K562 (cell line): Measurements from ENCODE around the gene PAX5. TPM values are rescaled to one million over a fixed set of nuclear protein-coding genes. Genes with fewer than 3 reads are reported as not detected.

Source experiments
- ATAC-seq: fragments of 200-7000 bp; cut with Tn5 transposase; 3 replicates; pipeline ENCODE4 v1.9.1; 2020; ENCODE audit warnings: moderate library complexity
- BruUV-seq: library from RNA; stranded (reverse); fragments of 400-500 nt; replicated peaks from 2 replicates; lab custom pipeline; 2021; lab: Mats Ljungman, UMichigan
- CTCF ChIA-PET: fragments of 300-600 bp; formaldehyde crosslinking; extraction: SDS; loops from one replicate; lab custom pipeline; 2021; ENCODE audit warnings: low intra/inter-chr PET ratio; lab: Yijun Ruan, JAX
- POLR2A ChIA-PET: fragments of 300-600, 350-650 bp; sonication (Branson Sonifier 250); formaldehyde crosslinking; extraction: SDS; loops from one replicate; lab custom pipeline; 2021; ENCODE audit warnings: antibody characterized with exemption, inconsistent platforms; lab: Yijun Ruan, JAX
- DNase-seq, 4 experiments: peaks; one replicate each; pipeline versions ENCODE4 v3.0.0 to v3.0.0-alpha.2; 2011 to 2018; ENCODE audit warnings: low spot score in 3 of 4, mixed read lengths in 3 of 4; ENCODE audit errors: extremely low read depth in 1 of 4
- FAIRE-seq: peaks from 2 replicates; lab custom pipeline; 2011; peaks lifted over from hg19 to GRCh38; lab: Jason Lieb, UNC
- H2AFZ ChIP-seq: 2 replicates; pipeline ENCODE4 v1.6.0; 2011; ENCODE audit warnings: low read depth, low read length, control low read depth, inconsistent platforms
- H3K27ac ChIP-seq: fragments of 200-600 bp; 3 replicates; pipeline ENCODE4 v1.8.0; 2011; ENCODE audit warnings: low read depth, mild to moderate bottlenecking, control low read depth, inconsistent platforms, low read length, moderate library complexity, mixed read lengths; ENCODE audit errors: extremely low read depth
- H3K27me3 ChIP-seq, 2 experiments: fragments of 300-600 bp in 1 of 2; 2 replicates in 1 of 2; 3 replicates in 1 of 2; pipeline versions ENCODE4 v1.6.0 to v1.8.0; 2011; ENCODE audit warnings: inconsistent platforms in 2 of 2, low read length in 2 of 2, mild to moderate bottlenecking in 1 of 2, mixed read lengths in 1 of 2, moderate library complexity in 1 of 2; ENCODE audit not compliant: control insufficient read depth in 2 of 2, insufficient read depth in 2 of 2
- H3K36me3 ChIP-seq: fragments of 300-600 bp; 3 replicates; pipeline ENCODE4 v1.8.0; 2011; ENCODE audit warnings: mild to moderate bottlenecking, low read length, inconsistent platforms; ENCODE audit not compliant: control insufficient read depth, insufficient read depth
- H3K4me1 ChIP-seq, 2 experiments: fragments of 200-600 bp in 1 of 2; replicated peaks in 1 of 2; 2 replicates in 1 of 2; 3 replicates in 1 of 2; pipeline versions ENCODE4 v1.5.1 to v1.8.0; 2011; ENCODE audit warnings: inconsistent platforms in 2 of 2, low read length in 2 of 2, mild to moderate bottlenecking in 1 of 2, mixed read lengths in 1 of 2, moderate library complexity in 1 of 2; ENCODE audit not compliant: control insufficient read depth in 2 of 2, insufficient read depth in 2 of 2
- H3K4me2 ChIP-seq: 2 replicates; pipeline ENCODE4 v1.6.1; 2011; ENCODE audit warnings: low read length, control low read depth, inconsistent platforms, mixed read lengths; ENCODE audit not compliant: insufficient read depth
- H3K4me3 ChIP-seq: fragments of 200-600 bp; sonication (generic), shearing (Covaris generic); 2 replicates; pipeline ENCODE4 v1.5.1; 2016; ENCODE audit warnings: control low read depth, inconsistent platforms
- H3K79me2 ChIP-seq: fragments of 200-600 bp; 3 replicates; pipeline ENCODE4 v1.8.0; 2011; ENCODE audit warnings: low read length, inconsistent platforms; ENCODE audit not compliant: control insufficient read depth, insufficient read depth
- H3K9ac ChIP-seq, 2 experiments: 2 replicates each; pipeline versions ENCODE4 v1.6.0 to v1.6.1; 2011; ENCODE audit warnings: low read depth in 2 of 2, low read length in 2 of 2, control low read depth in 1 of 2, inconsistent platforms in 1 of 2, mild to moderate bottlenecking in 1 of 2, mixed read lengths in 1 of 2; ENCODE audit not compliant: insufficient read depth in 1 of 2
- H3K9me1 ChIP-seq: one replicate; pipeline ENCODE4 v1.6.0; 2011; ENCODE audit warnings: inconsistent platforms, mild to moderate bottlenecking, low read length, moderate library complexity; ENCODE audit not compliant: control insufficient read depth, insufficient read depth
- H3K9me3 ChIP-seq: replicated peaks from 2 replicates; pipeline ENCODE4 v1.5.1; 2011; ENCODE audit warnings: low read depth, low read length, inconsistent platforms; ENCODE audit not compliant: control insufficient read depth, insufficient read depth
- H4K20me1 ChIP-seq: replicated peaks from 2 replicates; pipeline ENCODE4 v1.6.1; 2011; ENCODE audit warnings: low read length, inconsistent platforms, mixed read lengths; ENCODE audit not compliant: control insufficient read depth, insufficient read depth
- AFF4 ChIP-seq: sonication (generic); formaldehyde crosslinking; IDR thresholded peaks from 2 replicates; pipeline ENCODE4 v1.8.0; 2023; ENCODE audit warnings: mild to moderate bottlenecking, missing genetic modification reagents
- ARID3B ChIP-seq: fragments of 250-450 bp; sonication (Bioruptor Pico); IDR thresholded peaks from 2 replicates; pipeline ENCODE4 v1.4.0; 2020; ENCODE audit warnings: borderline replicate concordance
- DPF2 ChIP-seq: fragments of 450-650 bp; IDR thresholded peaks from 2 replicates; pipeline ENCODE4 v1.6.1; 2016
- IRF2 ChIP-seq: sonication (generic); formaldehyde crosslinking; IDR thresholded peaks from 2 replicates; pipeline ENCODE4 v1.8.1; 2022; ENCODE audit warnings: mild to moderate bottlenecking, missing genetic modification reagents
- LCOR ChIP-seq: sonication (generic); formaldehyde crosslinking; IDR thresholded peaks from 2 replicates; pipeline ENCODE4 v1.8.0; 2022; ENCODE audit warnings: mild to moderate bottlenecking, missing genetic modification reagents
- MCM2 ChIP-seq: fragments of 450-650 bp; IDR thresholded peaks from 2 replicates; pipeline ENCODE4 v1.6.1; 2017; ENCODE audit warnings: low read depth, mild to moderate bottlenecking
- MCM3 ChIP-seq: fragments of 450-650 bp; IDR thresholded peaks from 2 replicates; pipeline ENCODE4 v1.6.1; 2016
- MLX ChIP-seq, 2 experiments: fragments of 450-650 bp in 1 of 2; sonication (generic) in 1 of 2; formaldehyde crosslinking; conservative IDR thresholded peaks; 2 replicates each; pipeline versions ENCODE4 v1.4.0 to v1.8.1; 2020 to 2022; ENCODE audit warnings: mild to moderate bottlenecking in 1 of 2, missing genetic modification reagents in 1 of 2
- NELFE ChIP-seq: IDR thresholded peaks from 2 replicates; pipeline ENCODE4 v1.6.1; 2011; ENCODE audit warnings: mild to moderate bottlenecking; ENCODE audit not compliant: insufficient read depth, insufficient read length
- NFXL1 ChIP-seq: fragments of 450-650 bp; formaldehyde crosslinking; IDR thresholded peaks from 2 replicates; pipeline ENCODE4 v1.4.0; 2021; ENCODE audit warnings: mild to moderate bottlenecking
- NR2F6 ChIP-seq: fragments of 450-650 bp; formaldehyde crosslinking; IDR thresholded peaks from 2 replicates; pipeline ENCODE4 v1.4.0; 2020; ENCODE audit warnings: mild to moderate bottlenecking
- RBM17 ChIP-seq: fragments of 200-400 bp; formaldehyde crosslinking; IDR thresholded peaks from 2 replicates; pipeline ENCODE4 v1.6.1; 2017; ENCODE audit warnings: low read depth, mild to moderate bottlenecking, low read length, borderline replicate concordance
- SAFB ChIP-seq: fragments of 200-400 bp; formaldehyde crosslinking; IDR thresholded peaks from 2 replicates; pipeline ENCODE4 v1.6.1; 2017; ENCODE audit warnings: low read depth, low read length, borderline replicate concordance
- TAF9B ChIP-seq: fragments of 450-650 bp; IDR thresholded peaks from 2 replicates; pipeline ENCODE4 v1.6.1; 2018; ENCODE audit warnings: mild to moderate bottlenecking; ENCODE audit not compliant: partially characterized antibody
- TGIF2 ChIP-seq: sonication (generic); formaldehyde crosslinking; IDR thresholded peaks from 2 replicates; pipeline ENCODE4 v1.8.1; 2022; ENCODE audit warnings: mild to moderate bottlenecking, missing genetic modification reagents, moderate library complexity
- ZBTB26 ChIP-seq: fragments of 450-650 bp; formaldehyde crosslinking; IDR thresholded peaks from 2 replicates; pipeline ENCODE4 v1.4.0; 2022; ENCODE audit warnings: missing genetic modification characterization
- WGBS: fragments of 100-300 bp; shearing (Covaris generic); methylation state at CpG from one replicate; pipeline ENCODE4 v1.1.6; 2016; ENCODE audit warnings: low coverage, mixed read lengths; ENCODE audit not compliant: insufficient coverage; ENCODE audit errors: missing lambda C conversion rate; 5-methylcytosine and 5-hydroxymethylcytosine counted together
- in situ Hi-C: fragments of 300-500 bp; cut with MboI; formaldehyde crosslinking; loops from 4 replicates; pipeline ENCODE4 v1.15.0; 2018; ENCODE audit warnings: inconsistent platforms, mixed read lengths
- intact Hi-C: fragments of 100-400 bp; cut with micrococcal nuclease; formaldehyde crosslinking; loops from 2 replicates; pipeline ENCODE4 v1.14.2; 2022
- polyA plus RNA-seq, 8 experiments: library from polyadenylated mRNA; depleted of rRNA in 4 of 8; stranded (reverse) in 5 of 8; unstranded in 3 of 8; fragments of >200 nt; fragmentation: Nextera tagmentation in 2 of 8; fragmentation: Illumina TruSeq in 1 of 8; extraction: Ambion mirVana in 2 of 8; extraction: Trizol in 1 of 8; gene quantifications; 2 replicates each; pipeline versions ENCODE4 v1.2.1 to v1.2.3, GENCODE V29; 2011 to 2014; ENCODE audit warnings: inconsistent platforms in 1 of 8, missing spikeins in 1 of 8
- total RNA-seq, 7 experiments: library from RNA; depleted of rRNA in 6 of 7; stranded (reverse); fragments of >200 nt in 6 of 7; fragmentation: Illumina TruSeq in 2 of 7; extraction: Trizol in 2 of 7; gene quantifications; 2 replicates each; pipeline versions ENCODE4 v1.2.1 to v1.2.3, GENCODE V29; 2011 to 2021; ENCODE audit warnings: low replicate concordance in 1 of 7

Gene PAX5
- total and polyA plus RNA-seq, 9 of the 15 experiments (the other 6 are each of a cell fraction or from before 2014, with no cell fraction given), result 0.03 to 0.09 TPM; not detected in 7

GRCh38 chr9:36985769-36986467, 48.1 kb downstream of the PAX5 start:
- Histone ChIP-seq H3K27ac (no peak overlapping the region), H3K9ac (no peak overlapping the region), H3K36me3 (no peaks in the 10 kb centered on the region), H3K79me2 (no peaks in the 10 kb centered on the region), H2AFZ (no peak overlapping the region), H3K4me2 (no peak overlapping the region), H3K27me3 (peaks cover 6 to 32% of the 10 kb centered on the region in 2 experiments; a peak in 3 of 5 replicates), H3K4me1 (peaks cover 0 to 4% of the 10 kb centered on the region in 2 experiments; a peak in 1 of 5 replicates), H4K20me1 (no peaks in the 10 kb centered on the region), H3K9me1 (no peaks in the 10 kb centered on the region), H3K4me3 (no peak overlapping the region), H3K9me3 (no peaks in the 10 kb centered on the region)
- POLR2A ChIA-PET, result no interaction called here
- DNase-seq, result no peak
- no TSS peak for BruUV-seq
- in situ Hi-C loops (loop anchor here (5.0 kb wide), 1 partner anchor 114 kb away; no protein-coding TSS in a partner anchor), intact Hi-C loops (no loop called here)
- WGBS, result 6% methylated on average over 16 of the region's 70 CpGs
- CTCF ChIA-PET, result no interaction called here
- ATAC-seq, result no peak
- FAIRE-seq, result no peak
- TF ChIP-seq MCM3, result no peak
- no peak for TF ChIP-seq AFF4 (CRISPR knock-in tag)
- no peak for TF ChIP-seq MCM2
- no peak for TF ChIP-seq NELFE
- TF ChIP-seq TAF9B, result no peak
- TF ChIP-seq ARID3B (CRISPR knock-in tag), result no peak
- TF ChIP-seq NR2F6 (CRISPR knock-in tag), result no peak
- no peak for TF ChIP-seq MLX (CRISPR knock-in tag; conservative IDR thresholded peaks at IDR 0.05)
- no peak for TF ChIP-seq LCOR (CRISPR knock-in tag)
- no peak for TF ChIP-seq TGIF2 (CRISPR knock-in tag)
- no peak for TF ChIP-seq ZBTB26 (CRISPR knock-in tag)
- TF ChIP-seq NFXL1 (CRISPR knock-in tag), result no peak
- TF ChIP-seq IRF2 (CRISPR knock-in tag), result no peak
- no peak for TF ChIP-seq SAFB
- TF ChIP-seq DPF2, result no peak
- no peak for TF ChIP-seq RBM17
